GM21360 (cell line): Measurements from ENCODE around the gene ARIH1.
"Not testable (repeated sequence)": the region's sequence is repeated elsewhere in the genome, so short reads cannot be mapped to it uniquely, and the experiment has no call there.

Experiments used
- ATAC-seq: cut with Tn5 transposase; IDR thresholded peaks from one replicate; pipeline ENCODE4 v1.9.1; 2021; ENCODE audit warnings: mild to moderate bottlenecking, moderate library complexity; ENCODE audit not compliant: unreplicated experiment

The ARIH1 gene

DNA sequence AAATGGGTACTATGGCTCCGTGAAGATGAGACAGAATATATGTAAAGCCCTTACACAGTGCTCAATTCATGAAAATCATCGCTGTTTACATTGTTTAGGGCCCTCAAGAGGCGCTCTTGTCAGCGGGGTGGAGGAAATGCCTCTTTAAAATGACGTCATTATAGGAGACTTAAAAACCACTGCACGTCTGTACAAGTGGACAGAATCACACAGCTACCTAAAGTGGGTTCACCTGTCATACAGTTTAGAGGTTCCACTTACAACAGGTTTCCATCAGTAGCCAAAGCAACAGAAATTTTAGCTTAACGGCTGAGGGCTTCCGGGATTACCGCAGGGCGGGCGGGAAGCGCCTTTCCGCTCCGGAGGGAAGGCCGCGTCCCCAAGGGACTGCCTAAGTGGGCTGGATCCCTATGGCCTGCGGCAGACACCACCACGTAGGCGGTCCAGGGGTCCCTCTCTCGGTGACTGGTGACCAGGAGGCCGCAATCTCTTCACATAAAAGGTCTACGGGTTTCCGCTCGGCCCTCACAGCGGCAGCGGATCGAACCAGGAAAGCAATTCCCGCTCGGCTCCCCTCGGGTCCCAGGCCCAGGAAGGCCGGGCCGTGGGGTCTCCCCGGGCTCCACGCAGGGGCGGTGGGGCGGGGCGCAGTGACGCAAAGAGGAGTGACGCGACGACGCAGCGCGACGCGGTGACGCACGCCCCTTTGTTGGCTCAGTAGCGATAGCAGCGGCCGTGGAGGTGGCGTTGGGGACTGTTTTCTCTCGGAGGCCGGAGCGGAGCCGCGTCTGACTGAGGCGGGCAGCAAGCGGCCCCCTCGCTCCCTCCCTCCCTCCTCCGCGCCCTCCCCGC lies at the start of gene ARIH1:
Gene ARIH1, plus strand, starts transcription at position 717 of the 852 bp plus-strand sequence. CDS start 310 bp downstream, outside the sequence.
- peak; percentile 77 for ATAC-seq

- no peak for ATAC-seq
Measured at GRCh38 chr15:72426753-72427152, 47.4 kb upstream of the ARIH1 start.

GRCh38 chr15:72437650-72438316 lies 36.3 kb upstream of the ARIH1 start:
- no peak for ATAC-seq

DNA sequence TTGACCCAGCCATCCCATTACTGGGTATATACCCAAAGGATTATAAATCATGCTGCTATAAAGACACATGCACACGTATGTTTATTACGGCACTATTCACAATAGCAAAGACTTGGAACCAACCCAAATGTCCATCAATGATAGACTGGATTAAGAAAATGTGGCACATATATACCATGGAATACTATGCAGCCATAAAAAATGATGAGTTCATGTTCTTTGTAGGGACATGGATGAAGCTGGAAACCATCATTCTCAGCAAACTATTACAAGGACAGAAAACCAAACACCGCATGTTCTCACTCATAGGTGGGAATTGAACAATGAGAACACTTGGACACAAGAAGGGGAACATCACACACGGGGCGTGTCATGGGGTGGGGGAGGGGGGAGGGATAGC lies 31.3 kb upstream of the ARIH1 start:
- not testable (repeated sequence) for ATAC-seq

DNA sequence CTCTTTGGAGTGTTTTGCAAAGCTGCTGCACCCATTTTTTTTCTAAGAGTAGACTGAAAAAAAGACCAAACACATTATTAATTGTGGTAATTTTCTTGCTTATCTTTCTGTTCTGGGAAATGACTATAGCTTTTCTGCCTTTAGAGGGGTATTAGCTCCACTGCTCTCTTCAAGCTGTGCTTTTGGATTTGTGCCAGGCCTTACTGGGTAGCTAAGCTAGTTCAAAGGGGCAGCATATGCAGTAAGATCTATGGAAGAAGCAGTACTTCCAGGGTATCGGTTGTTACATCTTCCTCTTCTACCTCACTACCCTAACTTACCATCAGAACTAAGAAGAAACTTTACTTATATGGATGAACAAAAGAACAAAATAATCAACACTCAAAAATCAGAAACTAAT lies 28.7 kb upstream of the ARIH1 start:
- no peak for ATAC-seq

- ATAC-seq: no peak
Measured at GRCh38 chr15:72450805-72451204, 23.3 kb upstream of the ARIH1 start.

- ATAC-seq: no peak
Measured at GRCh38 chr15:72451224-72451623, 22.9 kb upstream of the ARIH1 start.

GRCh38 chr15:72456684-72457083 lies 17.4 kb upstream of the ARIH1 start:
- no peak for ATAC-seq

GRCh38 chr15:72460402-72460801 lies 13.7 kb upstream of the ARIH1 start:
- ATAC-seq: no peak

DNA sequence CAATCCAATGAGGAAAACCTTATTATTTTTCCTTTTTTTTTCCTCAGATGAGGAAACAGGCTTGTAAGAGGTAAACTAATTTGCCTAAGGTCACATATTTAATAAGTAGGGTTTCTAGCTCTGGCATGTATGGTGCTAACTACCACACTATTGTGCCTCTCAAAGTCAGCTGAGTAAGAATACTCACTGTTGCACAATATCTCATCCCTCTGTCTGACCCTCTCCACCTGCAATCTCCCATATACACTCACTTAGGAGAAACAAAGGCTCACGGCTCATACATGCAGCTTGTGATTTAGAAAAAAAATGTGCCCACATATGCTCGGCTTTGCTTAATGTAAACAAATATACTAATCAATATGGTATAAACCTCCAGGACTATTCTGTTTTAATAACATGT lies 10.4 kb upstream of the ARIH1 start:
- no peak for ATAC-seq

- no peak for ATAC-seq
Measured at GRCh38 chr15:72464251-72464650, 9.9 kb upstream of the ARIH1 start.

GRCh38 chr15:72468103-72468502 lies 6.0 kb upstream of the ARIH1 start:
- ATAC-seq: no peak

DNA sequence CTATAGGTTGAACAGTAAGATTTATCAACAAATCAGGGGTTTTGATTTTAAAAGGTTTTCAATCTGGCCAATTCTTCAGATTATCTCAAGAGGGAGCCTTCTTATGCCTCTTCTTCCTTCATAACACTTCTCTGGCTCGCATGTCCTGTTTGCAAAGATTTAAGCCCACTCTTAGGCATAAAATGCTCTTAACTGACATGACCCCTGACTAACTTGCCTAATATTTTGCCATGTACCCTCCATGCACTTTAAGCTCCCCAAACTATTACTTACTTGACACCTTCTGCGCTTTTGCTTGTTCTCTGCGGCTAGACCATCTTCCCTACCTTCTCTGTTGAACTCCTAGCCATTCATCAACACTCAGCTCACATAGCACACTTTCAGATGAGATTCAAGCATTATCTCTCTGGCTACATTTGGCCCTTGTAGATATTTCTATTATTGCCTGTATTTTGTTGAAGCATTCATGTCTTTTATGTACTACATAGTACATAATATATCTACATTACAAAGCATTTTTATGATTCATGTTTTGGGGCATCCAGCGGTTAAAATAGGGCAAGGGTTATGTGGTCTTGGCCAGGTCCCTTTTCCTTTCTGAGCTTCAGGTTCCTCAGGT lies 1.0 kb upstream of the ARIH1 start:
- no peak for ATAC-seq

- peak; percentile 8 for ATAC-seq
Measured at GRCh38 chr15:72474466-72474911, 359 bp downstream of the ARIH1 start.

DNA sequence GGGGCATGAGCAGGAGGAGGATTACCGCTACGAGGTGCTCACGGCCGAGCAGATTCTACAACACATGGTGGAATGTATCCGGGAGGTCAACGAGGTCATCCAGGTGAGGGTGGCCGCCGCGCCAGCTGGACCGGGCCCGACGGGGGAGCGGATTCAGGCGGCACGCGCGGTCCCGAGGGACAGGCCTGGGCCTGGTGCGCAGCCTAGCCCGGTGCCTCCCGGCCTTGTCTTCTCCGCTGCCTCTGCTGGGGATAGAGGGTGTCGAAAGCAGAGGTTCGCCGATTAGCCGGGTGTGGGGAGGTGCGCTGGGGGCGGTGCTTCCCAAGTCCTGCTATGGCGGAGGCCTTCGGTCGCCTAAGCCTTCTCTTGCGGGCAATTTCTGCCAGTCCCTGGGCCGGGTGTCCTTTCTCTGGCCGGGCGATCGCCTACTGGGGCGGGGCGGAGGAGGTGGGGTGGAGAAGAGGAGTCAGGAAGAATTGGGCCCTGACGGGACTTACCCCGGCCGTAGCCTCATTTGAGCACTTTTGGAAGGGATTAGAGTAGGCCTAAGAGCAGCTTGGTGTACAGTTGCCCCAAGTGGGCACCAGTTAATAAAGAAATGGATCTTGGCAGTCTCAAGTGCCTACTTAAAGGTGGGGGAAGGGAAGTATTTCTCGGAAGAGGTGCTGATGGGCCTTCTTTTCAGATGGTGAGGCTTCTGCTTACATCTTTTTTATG lies 940 bp downstream of the ARIH1 start:
- peak; percentile 42 for ATAC-seq

DNA sequence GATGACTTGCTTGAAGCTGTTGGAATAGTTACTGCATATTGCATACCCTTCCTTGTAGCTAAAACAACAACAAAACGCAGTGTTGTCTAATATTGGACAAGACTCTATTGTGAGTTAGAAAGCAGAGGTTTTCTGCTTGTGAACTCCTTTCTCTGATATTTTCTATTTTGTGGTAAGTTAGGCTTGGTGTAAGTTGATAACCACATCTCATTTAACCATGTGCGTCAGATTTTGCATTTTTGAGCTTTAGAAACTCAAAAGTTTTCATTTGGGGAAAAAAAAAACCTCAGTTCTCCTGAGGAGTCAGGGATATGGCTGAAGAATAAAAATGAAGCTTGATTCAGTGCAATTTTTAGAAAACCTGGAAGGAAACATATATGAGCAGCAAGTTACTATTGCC lies 1.5 kb downstream of the ARIH1 start:
- ATAC-seq: no peak

- ATAC-seq: not testable (repeated sequence)
Measured at GRCh38 chr15:72476330-72476729, 2.2 kb downstream of the ARIH1 start.

- ATAC-seq: no peak
Measured at GRCh38 chr15:72481015-72481659, 7.0 kb downstream of the ARIH1 start.

DNA sequence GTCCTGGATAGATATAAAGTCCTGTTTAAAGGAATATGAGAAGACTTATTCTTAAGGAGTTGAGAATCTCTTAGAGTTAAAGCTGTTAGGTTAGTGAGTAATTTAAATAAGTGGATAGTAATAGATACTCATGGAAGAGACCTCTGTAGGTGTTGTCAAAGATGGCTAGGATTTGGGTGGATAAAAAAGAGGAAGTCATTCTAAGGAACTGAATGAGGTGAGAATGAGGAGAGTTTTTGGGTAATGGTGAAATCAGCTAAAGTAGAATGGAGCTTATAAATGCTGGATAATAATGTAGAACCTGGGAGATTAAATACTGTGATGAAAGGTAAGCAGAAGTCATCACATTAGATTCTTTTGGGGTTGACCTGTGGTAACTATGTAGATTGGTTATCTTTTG lies 8.1 kb downstream of the ARIH1 start:
- no peak for ATAC-seq

- no peak for ATAC-seq
Measured at GRCh38 chr15:72483279-72483678, 9.1 kb downstream of the ARIH1 start.

DNA sequence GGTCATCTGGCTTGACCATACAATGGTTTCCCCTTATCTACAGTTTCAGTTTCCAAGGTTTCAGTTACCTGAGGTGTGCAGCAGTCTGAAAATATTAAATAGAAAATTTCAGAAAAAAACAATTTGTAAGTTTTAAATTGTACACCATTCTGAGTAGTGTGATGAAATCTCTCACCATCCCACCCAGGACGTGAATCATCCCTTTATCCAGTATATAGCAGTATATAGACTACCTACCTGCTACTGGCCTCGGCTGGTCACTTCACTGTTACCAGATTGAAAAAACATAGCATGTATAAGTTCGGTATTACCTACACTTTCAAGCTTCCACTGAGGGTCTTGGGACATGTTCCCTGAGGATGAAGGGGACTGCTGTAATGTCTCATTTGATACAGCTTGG lies 12.0 kb downstream of the ARIH1 start:
- ATAC-seq: no peak
